Fibroblast of skin of left quadriceps (primary cell): ENCODE measurements around the gene NOP10.
"Not testable (repeated sequence)": the region's sequence is repeated elsewhere in the genome, so short reads cannot be mapped to it uniquely, and the experiment has no call there.

Experiments
- DNase-seq, 2 experiments: peaks; one replicate each; pipeline ENCODE4 v3.0.0-alpha.2; 2013; ENCODE audit warnings: low read depth in 2 of 2

The NOP10 gene

DNA sequence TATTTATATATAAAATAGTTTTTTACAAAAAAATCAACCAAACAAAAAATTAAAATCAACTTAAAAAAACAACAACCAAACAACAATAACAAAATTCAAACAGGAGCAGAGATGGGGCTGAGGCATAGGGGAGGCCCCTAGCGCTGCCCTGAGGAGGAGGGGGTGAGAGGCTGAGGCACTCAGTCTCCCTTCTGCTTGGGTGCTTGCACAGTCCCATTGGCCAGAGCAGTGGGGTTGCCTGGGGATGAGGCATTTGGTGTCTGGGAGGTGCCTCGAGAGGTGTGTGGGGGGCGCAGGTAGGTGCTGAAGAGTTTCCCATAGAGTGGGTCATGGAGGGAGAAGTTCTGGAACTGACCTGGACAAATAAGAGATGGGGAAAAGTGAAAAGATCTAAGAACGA lies 16.0 kb upstream of the NOP10 start:
- DNase-seq: no peak

DNA sequence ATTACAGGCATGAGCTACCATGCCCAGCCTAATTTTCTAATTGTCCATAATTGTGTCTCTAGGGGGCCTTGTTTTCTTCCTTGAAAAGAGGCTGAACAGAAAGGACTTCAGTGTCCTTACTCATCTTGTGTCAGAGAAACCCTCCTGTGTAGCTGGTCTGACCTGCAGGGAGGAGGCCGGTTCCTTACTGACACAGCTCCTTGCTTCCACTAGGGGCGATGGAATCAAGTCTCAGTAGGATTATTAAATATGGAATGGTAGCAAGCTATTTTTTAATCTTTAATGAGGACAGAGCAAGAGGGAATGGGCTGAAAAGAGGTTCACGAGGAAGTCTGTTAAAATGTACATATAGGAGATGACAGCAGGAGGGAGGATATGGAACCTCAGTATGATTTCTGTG lies 15.4 kb upstream of the NOP10 start:
- DNase-seq: no peak

DNA sequence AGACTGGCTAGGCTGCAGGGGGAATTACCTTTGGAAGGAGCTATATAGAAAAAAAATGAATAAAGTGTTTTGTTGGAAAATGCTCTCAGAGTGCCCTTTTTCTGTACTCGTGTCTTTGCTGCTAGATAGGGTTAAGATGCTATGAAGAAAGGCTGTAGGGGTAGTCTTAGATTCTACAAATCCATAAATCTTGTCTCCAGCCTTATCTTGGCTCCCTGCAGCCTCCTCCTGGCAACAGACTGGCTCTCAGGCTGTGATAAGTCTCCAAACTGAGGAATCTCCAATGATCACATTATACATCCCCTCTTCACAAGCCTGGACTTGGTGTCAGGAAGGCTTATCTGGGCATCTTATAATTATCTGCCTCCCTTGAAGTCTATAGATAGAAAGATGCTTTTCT lies 14.7 kb upstream of the NOP10 start:
- DNase-seq: no peak

DNA sequence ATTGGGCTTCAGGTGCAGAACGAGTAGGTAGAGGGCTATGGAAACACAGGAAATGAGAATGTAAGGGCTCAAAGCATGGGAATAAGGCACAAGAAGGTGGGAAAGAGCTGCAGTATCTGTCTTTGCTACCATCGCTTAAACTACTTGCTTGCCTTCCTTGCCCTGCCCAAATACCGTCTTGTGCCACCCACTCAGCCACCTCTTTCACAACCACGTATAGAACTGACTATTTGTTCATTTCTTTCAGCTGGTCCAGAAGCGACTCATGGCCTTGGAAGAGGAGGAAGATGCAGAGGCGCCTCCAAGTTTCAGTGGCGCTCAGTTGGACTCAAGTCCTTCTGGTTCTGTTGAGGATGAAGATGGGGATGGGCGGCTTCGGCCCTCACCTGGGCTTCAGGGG lies 12.3 kb upstream of the NOP10 start:
- DNase-seq: no peak

DNA sequence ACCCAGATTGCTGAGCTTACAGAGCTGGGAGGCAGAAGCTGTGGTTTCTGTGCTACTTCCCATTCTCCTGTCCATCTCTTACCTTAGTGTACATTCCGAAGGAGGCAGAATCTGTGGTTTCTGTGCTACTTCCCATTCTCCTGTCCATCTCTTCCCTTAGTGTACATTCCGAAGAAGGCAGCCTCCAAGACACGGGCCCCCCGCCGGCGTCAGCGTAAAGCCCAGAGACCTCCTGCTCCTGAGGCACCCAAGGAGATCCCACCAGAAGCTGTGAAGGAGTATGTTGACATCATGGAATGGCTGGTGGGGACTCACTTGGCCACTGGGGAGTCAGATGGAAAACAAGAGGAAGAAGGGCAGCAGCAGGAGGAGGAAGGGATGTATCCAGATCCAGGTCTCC lies 11.3 kb upstream of the NOP10 start:
- DNase-seq: no peak

DNA sequence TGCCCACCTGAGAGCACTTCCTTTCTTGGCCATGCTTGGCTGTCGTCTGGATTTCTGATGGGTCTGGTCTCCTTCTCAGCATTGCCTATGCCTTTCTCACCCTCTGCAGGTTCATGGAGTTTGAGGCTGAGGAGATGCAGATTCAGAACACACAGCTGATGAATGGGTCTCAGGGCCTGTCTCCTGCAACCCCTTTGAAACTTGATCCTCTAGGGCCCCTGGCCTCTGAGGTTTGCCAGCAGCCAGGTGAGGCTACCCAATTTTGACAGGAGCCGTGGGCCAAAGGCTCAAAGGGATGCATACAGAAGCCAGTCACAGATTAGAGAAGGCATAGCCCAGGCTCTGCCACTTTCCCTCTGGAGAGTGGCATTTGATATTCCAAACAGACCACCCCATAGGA lies 10.7 kb upstream of the NOP10 start:
- no peak for DNase-seq

DNA sequence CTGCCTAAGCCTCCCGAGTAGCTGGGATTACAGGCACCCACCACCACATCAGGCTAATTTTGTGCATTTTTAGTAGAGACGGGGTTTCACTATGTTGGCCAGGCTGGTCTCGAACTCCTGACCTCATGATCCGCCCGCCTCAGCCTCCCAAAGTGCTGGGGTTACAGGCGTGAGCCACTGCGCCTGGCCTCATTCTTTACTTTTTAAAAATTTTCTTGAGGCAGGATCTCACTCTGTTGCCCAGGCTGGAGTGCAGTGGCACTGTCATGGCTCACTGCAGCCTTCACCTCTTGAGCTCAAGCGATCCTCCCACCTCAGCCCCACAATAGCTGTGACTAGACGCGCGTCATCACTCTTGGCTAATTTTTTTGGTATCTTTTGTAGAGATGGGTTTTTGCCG lies 10.1 kb upstream of the NOP10 start:
- not testable (repeated sequence) for DNase-seq

DNA sequence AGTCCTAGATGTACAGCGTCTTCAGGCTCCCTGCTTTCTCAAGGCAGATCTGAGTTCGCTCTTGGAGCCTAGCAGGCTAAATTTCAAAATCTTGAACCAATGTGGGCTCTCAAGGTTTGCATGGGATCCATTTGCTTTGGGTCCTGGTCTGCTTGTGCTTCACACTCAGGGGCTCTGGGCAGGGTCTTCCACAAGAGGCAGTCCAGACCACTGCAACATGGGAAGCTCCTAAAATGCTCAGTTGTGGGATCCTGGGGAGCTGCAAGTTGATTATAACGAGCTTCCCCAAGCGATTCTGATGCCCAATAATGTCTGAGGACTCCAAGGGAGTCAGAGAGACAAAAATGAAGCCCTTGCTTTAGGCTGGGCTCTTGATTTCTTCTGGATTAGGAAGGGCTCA lies 6.8 kb upstream of the NOP10 start:
- DNase-seq: no peak

DNA sequence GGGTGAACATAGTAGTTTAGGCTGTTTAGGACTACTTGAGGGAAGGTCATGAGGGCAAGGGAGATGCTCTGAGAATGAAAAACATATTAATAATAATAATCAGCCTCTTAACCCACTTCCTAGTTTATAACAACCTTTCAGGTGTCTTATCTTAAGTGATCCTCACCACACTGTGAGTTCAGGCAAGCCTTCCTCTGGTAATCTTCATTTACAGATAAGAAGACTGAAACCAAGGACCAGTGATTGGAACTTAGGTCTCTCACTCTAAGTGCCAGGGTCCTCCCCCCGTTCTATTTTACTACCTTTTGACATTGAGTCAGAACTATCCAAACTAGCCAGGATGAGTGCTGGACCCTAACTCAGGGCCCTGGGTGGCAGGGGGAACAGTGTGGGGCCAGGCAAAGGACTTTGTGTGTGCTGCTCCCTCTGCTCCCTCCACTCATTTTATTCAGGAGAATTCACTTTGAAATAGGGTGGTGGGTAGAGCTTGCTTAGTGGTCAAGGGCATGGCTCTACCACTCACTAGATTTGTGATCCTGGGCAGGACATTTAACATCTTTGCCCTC lies 5.9 kb upstream of the NOP10 start:
- no peak for DNase-seq

DNA sequence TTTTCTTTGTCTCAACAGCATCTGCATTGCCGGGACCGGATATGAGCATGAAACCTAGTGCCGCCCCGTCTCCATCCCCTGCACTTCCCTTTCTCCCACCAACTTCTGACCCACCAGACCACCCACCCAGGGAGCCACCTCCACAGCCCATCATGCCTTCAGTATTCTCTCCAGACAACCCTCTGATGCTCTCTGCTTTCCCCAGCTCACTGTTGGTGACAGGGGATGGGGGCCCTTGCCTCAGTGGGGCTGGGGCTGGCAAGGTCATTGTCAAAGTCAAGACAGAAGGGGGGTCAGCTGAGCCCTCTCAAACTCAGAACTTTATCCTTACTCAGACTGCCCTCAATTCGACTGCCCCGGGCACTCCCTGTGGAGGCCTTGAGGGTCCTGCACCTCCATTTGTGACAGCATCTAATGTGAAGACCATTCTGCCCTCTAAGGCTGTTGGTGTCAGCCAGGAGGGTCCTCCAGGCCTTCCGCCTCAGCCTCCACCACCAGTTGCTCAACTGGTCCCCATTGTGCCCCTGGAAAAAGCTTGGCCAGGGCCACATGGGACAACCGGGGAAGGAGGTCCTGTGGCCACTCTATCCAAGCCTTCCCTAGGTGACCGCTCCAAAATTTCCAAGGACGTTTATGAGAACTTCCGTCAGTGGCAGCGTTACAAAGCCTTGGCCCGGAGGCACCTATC lies 5.2 kb upstream of the NOP10 start:
- no peak for DNase-seq

DNA sequence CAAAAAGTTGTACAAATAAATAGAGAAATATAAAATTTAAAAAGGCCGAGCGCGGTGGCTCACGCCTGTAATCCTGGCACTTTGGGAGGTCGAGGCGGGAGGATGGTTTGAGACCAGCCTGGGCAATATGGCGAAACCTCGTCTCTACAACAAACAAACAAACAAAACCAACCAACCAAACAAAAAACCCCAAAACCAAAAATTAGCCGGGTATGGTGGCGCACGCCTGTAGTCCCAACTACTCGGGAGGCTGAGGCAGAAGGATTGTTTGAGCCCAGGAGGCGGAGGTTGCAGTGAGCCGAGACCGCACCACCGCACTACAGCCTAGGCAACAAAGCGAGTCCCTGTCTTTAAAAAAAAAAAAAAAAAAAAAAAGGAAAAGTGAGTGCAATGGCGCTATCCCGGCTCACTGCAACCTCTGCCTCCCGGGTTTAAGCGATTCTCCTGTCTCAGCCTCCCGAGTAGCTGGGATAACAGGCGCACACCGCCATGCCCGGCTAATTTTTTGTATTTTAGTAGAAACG lies 661 bp downstream of the NOP10 start:
- not testable (repeated sequence) for DNase-seq

DNA sequence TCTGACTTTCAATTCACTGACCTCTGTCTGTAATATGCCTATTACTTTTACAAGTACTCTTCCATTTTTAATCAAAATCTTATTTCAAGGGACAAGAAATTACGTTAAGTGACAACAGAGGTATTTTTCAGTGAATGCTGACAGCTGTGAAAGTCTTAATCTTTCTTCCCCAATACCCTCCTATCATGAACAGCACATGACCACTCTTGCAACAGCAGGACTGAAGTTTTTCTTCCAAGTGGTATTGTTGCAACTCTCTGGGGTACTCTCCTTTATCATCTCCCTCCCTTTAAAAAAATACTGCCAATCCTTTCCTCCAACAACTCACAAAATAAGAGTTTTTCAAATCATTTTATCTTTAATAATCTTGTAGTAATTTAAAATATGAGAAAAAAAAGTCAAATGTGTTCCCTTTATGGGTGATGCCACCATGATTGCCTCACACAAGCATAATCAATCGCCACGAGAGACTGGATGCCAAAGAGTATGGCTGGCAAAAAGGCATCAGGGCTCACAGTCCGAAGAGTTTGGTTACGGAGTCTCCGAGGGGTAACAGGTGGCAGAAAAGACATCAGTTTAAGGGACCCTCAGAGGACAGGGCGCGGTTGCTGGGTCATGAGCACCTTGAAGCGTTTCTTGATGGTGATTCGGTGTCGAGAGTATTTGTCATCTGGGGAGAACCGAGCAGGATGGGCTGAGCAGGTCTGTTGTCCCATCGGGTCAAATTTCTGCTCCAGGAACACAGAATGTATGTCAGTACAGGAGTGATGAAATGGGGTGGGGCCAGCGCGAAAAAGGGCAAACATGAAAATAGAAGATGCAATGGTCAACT lies 1.3 kb downstream of the NOP10 start:
- DNase-seq: no peak

DNA sequence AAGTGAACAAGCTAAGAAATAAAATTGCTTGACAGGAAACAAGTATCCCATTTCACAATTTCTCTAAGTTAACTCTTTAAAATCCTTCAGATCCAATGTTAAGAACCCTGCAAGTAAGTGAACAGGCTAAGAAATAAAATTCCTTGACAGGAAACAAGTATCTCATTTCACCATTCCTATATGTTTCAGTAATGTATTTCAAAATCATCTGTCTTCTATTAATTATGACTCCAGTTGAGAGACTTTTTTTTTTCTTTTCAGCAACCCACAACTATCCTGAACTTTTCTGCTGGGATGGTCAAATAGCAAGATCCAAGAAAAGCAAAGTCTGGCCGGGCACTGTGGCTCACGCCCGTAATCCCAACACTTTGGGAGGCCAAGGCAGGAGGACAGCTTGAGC lies 3.0 kb downstream of the NOP10 start:
- DNase-seq: peak; percentile 44 to 50

DNA sequence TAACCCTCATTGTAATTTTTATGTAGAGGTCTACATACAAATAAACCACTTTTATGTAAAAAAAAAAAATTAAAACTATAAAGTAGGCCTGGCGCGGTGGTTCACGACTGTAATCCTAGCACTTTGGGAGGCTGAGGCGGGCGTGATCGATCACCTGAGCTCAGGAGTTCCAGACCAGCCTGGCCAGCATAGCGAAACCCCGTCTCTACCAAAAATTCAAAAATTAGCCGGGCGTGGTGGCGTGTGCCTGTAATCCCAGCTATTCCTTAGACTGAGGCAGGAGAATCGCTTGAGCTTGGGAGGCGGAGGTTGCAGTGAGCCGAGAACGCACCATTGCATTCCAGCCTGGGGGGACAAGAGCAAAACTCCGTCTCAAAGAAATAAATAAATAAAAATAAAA lies 4.6 kb downstream of the NOP10 start:
- DNase-seq: no peak

DNA sequence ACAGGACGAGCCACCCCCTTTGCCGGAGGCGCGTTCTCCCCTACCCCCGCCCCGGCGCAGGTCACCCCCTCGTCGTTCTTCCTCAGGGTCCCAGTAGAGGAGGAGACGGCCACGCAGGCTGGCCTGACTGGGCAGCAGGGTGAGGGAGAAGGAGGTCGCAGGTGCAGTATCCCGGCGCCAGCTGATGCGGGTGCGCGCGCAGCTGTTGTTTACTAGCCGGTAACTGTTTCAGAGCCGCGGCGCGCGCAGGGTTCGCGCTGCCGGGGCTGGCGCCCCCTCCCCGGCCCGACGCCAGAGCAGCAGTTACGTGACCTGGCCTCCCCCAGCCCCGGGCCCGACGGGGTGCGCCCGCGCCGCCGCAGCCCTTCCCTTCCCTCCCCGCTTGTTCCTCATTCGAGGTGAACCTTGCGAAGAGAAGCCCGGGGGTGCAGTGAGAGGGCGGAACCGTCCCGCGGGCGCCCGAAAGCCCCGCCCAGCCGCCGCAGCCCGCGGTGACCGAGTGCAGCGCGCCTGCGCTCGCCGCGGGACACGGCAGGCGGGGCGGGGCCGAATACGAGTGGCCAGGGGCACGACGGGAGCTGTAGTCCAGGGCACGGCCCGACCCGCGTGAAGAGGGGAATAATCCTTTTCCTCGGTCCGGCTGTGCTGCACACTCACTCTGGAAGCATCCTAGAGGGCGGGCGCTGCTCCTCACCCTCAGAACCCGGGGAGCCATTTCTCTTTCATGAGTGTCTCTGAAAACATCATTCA lies 5.2 kb downstream of the NOP10 start, which contains the start of gene SLC12A6:
SLC12A6 (minus strand) TSS at position 225 of the 750 bp plus-strand sequence. CDS start 1,101 bp downstream, outside the sequence.
- peak; percentile 76 to 79 for DNase-seq

DNA sequence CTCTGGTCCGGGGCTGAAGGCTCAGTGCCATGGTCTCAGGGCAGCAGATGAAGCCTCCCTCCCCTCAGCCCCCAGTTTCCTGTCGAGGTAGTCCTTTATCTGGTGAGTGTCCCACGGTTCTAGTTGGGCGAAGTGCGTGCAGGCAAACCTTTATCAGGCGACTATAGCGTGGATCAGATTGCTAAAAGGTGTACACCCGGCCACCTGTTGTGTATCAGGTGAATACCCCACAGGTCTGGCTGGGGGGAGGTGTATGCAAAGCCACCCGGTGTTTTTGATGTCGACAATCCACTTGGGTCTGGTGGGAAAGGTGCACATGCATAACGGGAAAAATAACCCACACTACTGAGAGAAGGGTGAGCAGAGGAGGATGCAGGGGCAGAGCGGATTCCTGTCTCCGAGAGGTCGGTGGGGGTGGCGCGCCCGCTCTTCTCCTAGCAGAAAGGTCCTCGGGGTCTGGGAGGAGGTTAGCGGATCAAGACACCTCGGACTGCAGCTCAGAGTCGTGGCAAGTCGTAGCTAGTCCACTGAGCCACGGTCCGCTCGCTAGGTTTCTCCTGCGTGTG lies 5.9 kb downstream of the NOP10 start:
- DNase-seq: no peak

DNA sequence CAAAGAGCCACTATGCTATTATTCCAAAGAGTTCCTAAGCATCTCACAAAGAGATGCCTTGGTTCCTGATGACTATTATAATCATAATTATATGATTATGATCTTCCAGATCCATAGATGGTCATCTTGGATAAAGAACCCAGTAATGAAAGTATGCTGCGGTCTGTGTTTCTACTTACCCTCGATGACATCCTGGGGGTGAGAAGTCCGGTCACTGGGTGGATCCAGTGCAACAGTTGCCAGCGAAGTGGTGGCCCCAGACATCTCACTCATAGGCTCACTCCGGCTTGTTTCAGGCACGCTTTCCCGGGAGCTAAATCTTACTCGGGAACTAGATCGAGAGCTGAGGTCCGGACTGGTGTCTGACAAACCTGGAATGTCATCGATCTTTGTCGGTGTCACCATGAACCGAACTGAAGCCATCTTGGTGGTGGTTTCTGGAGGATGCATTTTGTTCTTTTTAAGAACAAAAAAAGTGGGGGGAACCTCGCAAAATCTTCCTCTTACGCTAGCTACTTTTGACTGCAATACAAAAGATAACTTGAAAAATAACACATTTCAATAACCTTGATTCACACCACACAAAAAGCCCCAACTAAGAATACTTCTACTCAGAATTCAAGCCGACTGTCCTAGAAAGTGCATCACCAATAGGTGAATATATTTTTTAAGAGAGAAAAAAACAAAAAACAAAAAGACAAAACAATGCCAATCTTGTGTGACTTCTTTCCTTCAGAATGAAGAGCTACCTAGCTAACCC lies 6.5 kb downstream of the NOP10 start:
- no peak for DNase-seq

DNA sequence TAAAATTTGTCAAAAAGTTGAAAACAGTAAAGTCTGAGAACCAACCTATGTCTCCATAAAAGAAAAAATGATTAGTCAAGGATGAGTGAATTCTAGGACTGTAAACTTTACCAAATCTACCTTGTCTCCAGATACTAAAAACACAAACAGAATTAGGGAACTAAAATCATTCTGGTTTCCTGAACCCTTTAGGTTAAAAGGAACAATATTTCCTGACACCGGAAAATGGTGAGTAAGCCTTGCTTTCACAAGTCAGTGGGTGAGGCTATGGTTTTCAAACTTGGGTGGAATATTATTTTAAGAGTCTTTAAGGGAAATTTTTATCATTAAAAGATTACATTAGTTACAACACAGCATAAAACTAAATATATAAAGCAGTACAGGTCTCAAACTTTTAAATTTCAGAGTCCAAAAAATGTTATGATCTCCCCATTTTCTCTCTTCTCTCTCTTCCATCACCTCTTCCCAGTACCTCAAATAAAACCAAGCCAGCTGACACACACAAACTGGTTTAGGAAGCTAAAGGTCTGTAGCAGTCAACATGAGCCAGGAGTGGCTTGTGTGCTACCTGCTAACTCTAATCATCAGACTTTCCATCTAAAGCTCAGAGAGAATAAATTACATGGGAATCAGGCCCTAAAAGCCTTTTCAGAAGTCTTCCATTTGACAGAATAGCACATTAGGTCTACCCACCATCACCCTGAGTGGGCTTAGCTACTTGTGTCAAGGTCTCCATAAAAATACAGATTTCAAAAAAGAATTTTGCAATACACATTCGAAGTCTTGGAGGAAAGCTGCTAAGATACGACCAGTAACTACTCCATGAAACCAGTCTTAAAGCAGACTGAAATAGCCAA lies 7.5 kb downstream of the NOP10 start:
- DNase-seq: no peak

DNA sequence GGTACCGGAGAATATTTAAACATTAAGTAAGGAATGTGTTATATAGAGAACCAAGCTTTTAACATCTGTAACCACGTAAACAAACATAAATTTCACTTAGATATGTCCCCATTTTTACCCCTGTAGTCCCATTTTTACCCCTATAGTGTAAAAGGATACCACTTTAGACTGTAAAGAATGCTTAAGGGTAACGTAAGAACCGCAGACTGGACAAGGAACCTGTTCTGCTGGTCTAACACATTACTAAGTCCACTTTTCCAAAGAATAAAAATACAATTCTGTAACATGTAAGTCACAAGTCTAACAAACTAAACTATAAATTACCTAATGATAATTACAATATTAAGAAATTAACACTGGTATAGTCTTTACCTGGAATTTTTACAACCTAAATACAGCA lies 8.3 kb downstream of the NOP10 start:
- no peak for DNase-seq

DNA sequence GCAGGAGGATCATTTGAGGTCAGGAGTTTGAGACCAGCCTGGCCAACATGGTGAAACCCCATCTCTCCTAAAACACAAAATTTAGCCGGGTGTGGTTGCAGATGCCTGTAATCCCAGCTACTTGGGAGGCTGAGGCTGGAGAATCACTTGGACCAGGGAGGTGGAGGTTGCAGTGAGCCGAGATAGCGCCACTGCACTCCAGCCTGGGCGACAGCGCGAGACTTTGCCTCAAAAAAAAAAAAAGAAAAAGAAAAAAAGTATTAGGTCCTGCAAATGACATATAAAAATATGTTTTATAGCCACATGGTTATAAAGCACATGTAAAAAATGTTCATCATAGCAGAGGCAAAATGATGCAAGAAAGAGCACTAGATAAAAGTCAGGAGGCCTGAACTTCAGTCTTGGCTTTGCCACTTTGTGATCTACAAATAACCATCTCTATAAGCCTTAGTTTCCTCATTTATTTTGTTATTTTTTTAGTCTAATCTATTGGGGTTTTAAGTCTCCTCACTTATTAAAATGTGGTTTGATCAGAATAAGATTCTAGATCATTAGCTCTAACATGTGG lies 10.3 kb downstream of the NOP10 start:
- DNase-seq: no peak
